K562 (cell line): Measurements from ENCODE around the gene POU2F3. TPM values are rescaled to one million over a fixed set of nuclear protein-coding genes. Genes with fewer than 3 reads are reported as not detected.

Experiments
- C11orf30 ChIP-seq: fragments of 450-650 bp; IDR thresholded peaks from 2 replicates; pipeline ENCODE4 v1.6.1; 2016; ENCODE audit warnings: low read depth, mild to moderate bottlenecking
- CBFB ChIP-seq: sonication (generic); formaldehyde crosslinking; IDR thresholded peaks from 2 replicates; pipeline ENCODE4 v1.4.0; 2020; ENCODE audit warnings: mild to moderate bottlenecking, missing genetic modification reagents
- CBX5 ChIP-seq: IDR thresholded peaks from 2 replicates; pipeline ENCODE4 v1.6.1; 2014; ENCODE audit warnings: low read depth, borderline replicate concordance
- LCOR ChIP-seq: sonication (generic); formaldehyde crosslinking; IDR thresholded peaks from 2 replicates; pipeline ENCODE4 v1.8.0; 2022; ENCODE audit warnings: mild to moderate bottlenecking, missing genetic modification reagents
- MAFK ChIP-seq: IDR thresholded peaks from 2 replicates; pipeline ENCODE4 v1.6.1; 2011; ENCODE audit warnings: low read length, improper control_type of control experiment
- MEF2D ChIP-seq: conservative IDR thresholded peaks from 2 replicates; pipeline ENCODE4 v1.6.1; 2016; ENCODE audit warnings: low read depth, missing genetic modification characterization, missing compliant biosample characterization
- MIER1 ChIP-seq: fragments of 450-650 bp; IDR thresholded peaks from 2 replicates; pipeline ENCODE4 v1.6.1; 2016; ENCODE audit warnings: antibody characterized with exemption, mild to moderate bottlenecking, low read depth
- PTBP1 ChIP-seq: fragments of 200-400 bp; formaldehyde crosslinking; IDR thresholded peaks from 2 replicates; pipeline ENCODE4 v1.6.1; 2017; ENCODE audit warnings: low read depth, low read length
- RNF2 ChIP-seq: sonication (generic); IDR thresholded peaks from 2 replicates; pipeline ENCODE4 v1.6.1; 2016
- SMARCA4 ChIP-seq: fragments of 450-650 bp; IDR thresholded peaks from 2 replicates; pipeline ENCODE4 v1.6.1; 2016
- SPI1 ChIP-seq: IDR thresholded peaks from 2 replicates; pipeline ENCODE4 v1.6.1; 2011; ENCODE audit warnings: low read depth, low read length, control low read depth, borderline replicate concordance
- U2AF1 ChIP-seq: fragments of 200-400 bp; formaldehyde crosslinking; optimal IDR thresholded peaks from 2 replicates; pipeline ENCODE3; 2017; ENCODE audit warnings: mild to moderate bottlenecking, low read depth, low read length, moderate library complexity
- ZFP1 ChIP-seq: fragments of 450-650 bp; formaldehyde crosslinking; IDR thresholded peaks from 2 replicates; pipeline ENCODE4 v1.4.0; 2020; ENCODE audit warnings: mild to moderate bottlenecking, mixed read lengths
- ZNF140 ChIP-seq: fragments of 250-450 bp; sonication (Bioruptor Pico); IDR thresholded peaks from 2 replicates; pipeline ENCODE4 v1.8.0; 2021; ENCODE audit warnings: moderate library complexity, mild to moderate bottlenecking, inconsistent platforms
- ZNF143 ChIP-seq: sonication (generic); formaldehyde crosslinking; IDR thresholded peaks from 2 replicates; pipeline ENCODE4 v1.9.0; 2022; ENCODE audit warnings: mild to moderate bottlenecking, missing genetic modification reagents
- ZZZ3 ChIP-seq: fragments of 450-650 bp; IDR thresholded peaks from 2 replicates; pipeline ENCODE4 v1.6.1; 2016; ENCODE audit warnings: antibody characterized with exemption, mild to moderate bottlenecking, moderate library complexity
- polyA plus RNA-seq, 8 experiments: library from polyadenylated mRNA; depleted of rRNA in 4 of 8; stranded (reverse) in 5 of 8; unstranded in 3 of 8; fragments of >200 nt; fragmentation: Nextera tagmentation in 2 of 8; fragmentation: Illumina TruSeq in 1 of 8; extraction: Ambion mirVana in 2 of 8; extraction: Trizol in 1 of 8; gene quantifications; 2 replicates each; pipeline versions ENCODE4 v1.2.1 to v1.2.3, GENCODE V29; 2011 to 2014; ENCODE audit warnings: inconsistent platforms in 1 of 8, missing spikeins in 1 of 8
- total RNA-seq, 7 experiments: library from RNA; depleted of rRNA in 6 of 7; stranded (reverse); fragments of >200 nt in 6 of 7; fragmentation: Illumina TruSeq in 2 of 7; extraction: Trizol in 2 of 7; gene quantifications; 2 replicates each; pipeline versions ENCODE4 v1.2.1 to v1.2.3, GENCODE V29; 2011 to 2021; ENCODE audit warnings: low replicate concordance in 1 of 7
- TF ChIP-seq, protein P1 (sequence below): sonication (generic); formaldehyde crosslinking; IDR thresholded peaks from 2 replicates; pipeline ENCODE4 v1.8.0; 2022; ENCODE audit warnings: mild to moderate bottlenecking, missing genetic modification reagents
- TF ChIP-seq, protein P2 (sequence below): fragments of 450-650 bp; IDR thresholded peaks from 2 replicates; pipeline ENCODE4 v1.6.1; 2016; ENCODE audit warnings: borderline replicate concordance
- TF ChIP-seq, protein P3 (sequence below): fragments of 250-450 bp; sonication (Bioruptor Pico); IDR thresholded peaks from 2 replicates; pipeline ENCODE4 v1.8.0; 2021; ENCODE audit warnings: moderate library complexity, mild to moderate bottlenecking, inconsistent platforms
- TF ChIP-seq, protein P4 (sequence below), 2 experiments: fragments of 450-650 bp in 1 of 2; IDR thresholded peaks; 2 replicates each; pipeline ENCODE4 v1.6.1; 2011 to 2017; ENCODE audit warnings: low read depth in 2 of 2, antibody characterized with exemption in 1 of 2, borderline replicate concordance in 1 of 2, low read length in 1 of 2, mild to moderate bottlenecking in 1 of 2, mixed read lengths in 1 of 2; ENCODE audit not compliant: control insufficient read depth in 1 of 2

The POU2F3 gene
- total and polyA plus RNA-seq, 9 of the 15 experiments (the other 6 are each of a cell fraction or from before 2014, with no cell fraction given) = not detected

DNA sequence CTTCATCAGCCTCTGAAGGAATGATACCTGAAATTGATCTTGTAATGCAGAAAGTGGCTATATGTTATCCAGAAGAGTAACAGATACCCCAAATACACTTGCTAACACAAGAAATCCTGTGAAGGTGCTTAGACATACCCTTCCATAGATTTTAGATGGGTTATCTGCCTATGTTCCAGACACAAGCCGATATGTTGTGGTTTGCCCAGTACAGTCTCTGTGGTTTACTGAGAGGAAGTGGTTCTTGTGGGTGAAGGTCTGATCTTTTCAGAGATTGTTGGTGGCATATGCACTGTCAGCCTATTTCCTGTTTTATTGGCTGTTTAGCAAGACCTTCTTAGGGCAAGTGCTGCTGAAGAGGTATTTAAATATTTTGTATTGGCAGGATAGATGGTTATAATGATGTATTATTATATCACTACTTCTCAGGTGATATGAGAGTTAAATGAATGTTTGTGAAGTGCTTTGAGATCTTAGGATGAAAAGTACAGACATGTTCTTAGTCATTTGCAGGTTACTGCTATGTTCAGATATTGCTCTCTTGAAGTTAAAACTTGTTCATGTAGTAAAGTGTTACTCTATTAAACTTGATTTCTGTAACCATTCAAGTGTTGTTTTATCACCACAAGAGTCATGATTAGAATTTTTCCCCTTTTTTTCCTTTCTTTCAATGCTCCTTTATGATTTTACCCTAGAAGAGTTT, 104.5 kb downstream of the POU2F3 start (continued):
- TF ChIP-seq, protein P1, sequence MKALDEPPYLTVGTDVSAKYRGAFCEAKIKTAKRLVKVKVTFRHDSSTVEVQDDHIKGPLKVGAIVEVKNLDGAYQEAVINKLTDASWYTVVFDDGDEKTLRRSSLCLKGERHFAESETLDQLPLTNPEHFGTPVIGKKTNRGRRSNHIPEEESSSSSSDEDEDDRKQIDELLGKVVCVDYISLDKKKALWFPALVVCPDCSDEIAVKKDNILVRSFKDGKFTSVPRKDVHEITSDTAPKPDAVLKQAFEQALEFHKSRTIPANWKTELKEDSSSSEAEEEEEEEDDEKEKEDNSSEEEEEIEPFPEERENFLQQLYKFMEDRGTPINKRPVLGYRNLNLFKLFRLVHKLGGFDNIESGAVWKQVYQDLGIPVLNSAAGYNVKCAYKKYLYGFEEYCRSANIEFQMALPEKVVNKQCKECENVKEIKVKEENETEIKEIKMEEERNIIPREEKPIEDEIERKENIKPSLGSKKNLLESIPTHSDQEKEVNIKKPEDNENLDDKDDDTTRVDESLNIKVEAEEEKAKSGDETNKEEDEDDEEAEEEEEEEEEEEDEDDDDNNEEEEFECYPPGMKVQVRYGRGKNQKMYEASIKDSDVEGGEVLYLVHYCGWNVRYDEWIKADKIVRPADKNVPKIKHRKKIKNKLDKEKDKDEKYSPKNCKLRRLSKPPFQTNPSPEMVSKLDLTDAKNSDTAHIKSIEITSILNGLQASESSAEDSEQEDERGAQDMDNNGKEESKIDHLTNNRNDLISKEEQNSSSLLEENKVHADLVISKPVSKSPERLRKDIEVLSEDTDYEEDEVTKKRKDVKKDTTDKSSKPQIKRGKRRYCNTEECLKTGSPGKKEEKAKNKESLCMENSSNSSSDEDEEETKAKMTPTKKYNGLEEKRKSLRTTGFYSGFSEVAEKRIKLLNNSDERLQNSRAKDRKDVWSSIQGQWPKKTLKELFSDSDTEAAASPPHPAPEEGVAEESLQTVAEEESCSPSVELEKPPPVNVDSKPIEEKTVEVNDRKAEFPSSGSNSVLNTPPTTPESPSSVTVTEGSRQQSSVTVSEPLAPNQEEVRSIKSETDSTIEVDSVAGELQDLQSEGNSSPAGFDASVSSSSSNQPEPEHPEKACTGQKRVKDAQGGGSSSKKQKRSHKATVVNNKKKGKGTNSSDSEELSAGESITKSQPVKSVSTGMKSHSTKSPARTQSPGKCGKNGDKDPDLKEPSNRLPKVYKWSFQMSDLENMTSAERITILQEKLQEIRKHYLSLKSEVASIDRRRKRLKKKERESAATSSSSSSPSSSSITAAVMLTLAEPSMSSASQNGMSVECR = no peak
- TF ChIP-seq SPI1 (peak; percentile 97), U2AF1 (no peak), LCOR (peak; percentile 68; the same call in 1 of the 2 replicates), ZNF143 (CRISPR knock-in tag) (no peak), ZFP1 (CRISPR knock-in tag) (no peak), SMARCA4 (peak; percentile 85; the same call in 1 of the 2 replicates), CBX5 (no peak), PTBP1 (no peak), CBFB (peak; percentile 62; the same call in 1 of the 2 replicates), MEF2D (tag) (0 out of 2 replicates have a peak, but pooled peaks have one; percentile 37), RNF2 (peak; percentile 89), MAFK (0 out of 2 replicates have a peak, but pooled peaks have one; percentile 54), ZNF140 (CRISPR knock-in tag) (no peak), ZZZ3 (no peak), MIER1 (no peak), C11orf30 (peak; percentile 77)
- TF ChIP-seq, protein P2, sequence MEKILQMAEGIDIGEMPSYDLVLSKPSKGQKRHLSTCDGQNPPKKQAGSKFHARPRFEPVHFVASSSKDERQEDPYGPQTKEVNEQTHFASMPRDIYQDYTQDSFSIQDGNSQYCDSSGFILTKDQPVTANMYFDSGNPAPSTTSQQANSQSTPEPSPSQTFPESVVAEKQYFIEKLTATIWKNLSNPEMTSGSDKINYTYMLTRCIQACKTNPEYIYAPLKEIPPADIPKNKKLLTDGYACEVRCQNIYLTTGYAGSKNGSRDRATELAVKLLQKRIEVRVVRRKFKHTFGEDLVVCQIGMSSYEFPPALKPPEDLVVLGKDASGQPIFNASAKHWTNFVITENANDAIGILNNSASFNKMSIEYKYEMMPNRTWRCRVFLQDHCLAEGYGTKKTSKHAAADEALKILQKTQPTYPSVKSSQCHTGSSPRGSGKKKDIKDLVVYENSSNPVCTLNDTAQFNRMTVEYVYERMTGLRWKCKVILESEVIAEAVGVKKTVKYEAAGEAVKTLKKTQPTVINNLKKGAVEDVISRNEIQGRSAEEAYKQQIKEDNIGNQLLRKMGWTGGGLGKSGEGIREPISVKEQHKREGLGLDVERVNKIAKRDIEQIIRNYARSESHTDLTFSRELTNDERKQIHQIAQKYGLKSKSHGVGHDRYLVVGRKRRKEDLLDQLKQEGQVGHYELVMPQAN = no peak
- TF ChIP-seq, protein P3, sequence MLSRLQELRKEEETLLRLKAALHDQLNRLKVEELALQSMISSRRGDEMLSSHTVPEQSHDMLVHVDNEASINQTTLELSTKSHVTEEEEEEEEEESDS (CRISPR knock-in tag) = no peak
- TF ChIP-seq, protein P4, sequence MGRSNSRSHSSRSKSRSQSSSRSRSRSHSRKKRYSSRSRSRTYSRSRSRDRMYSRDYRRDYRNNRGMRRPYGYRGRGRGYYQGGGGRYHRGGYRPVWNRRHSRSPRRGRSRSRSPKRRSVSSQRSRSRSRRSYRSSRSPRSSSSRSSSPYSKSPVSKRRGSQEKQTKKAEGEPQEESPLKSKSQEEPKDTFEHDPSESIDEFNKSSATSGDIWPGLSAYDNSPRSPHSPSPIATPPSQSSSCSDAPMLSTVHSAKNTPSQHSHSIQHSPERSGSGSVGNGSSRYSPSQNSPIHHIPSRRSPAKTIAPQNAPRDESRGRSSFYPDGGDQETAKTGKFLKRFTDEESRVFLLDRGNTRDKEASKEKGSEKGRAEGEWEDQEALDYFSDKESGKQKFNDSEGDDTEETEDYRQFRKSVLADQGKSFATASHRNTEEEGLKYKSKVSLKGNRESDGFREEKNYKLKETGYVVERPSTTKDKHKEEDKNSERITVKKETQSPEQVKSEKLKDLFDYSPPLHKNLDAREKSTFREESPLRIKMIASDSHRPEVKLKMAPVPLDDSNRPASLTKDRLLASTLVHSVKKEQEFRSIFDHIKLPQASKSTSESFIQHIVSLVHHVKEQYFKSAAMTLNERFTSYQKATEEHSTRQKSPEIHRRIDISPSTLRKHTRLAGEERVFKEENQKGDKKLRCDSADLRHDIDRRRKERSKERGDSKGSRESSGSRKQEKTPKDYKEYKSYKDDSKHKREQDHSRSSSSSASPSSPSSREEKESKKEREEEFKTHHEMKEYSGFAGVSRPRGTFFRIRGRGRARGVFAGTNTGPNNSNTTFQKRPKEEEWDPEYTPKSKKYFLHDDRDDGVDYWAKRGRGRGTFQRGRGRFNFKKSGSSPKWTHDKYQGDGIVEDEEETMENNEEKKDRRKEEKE (IDR thresholded peaks at IDR 0.05; ENCODE audit: borderline replicate concordance in 1 of 2, control insufficient read depth in 1 of 2, low read depth in 2 of 2, low read length in 1 of 2) = no peak
